ENCODE data around the gene CDH12.
"Not testable (repeated sequence)": the region's sequence is repeated elsewhere in the genome, so short reads cannot be mapped to it uniquely, and the experiment has no call there.

The CDH12 gene

DNA sequence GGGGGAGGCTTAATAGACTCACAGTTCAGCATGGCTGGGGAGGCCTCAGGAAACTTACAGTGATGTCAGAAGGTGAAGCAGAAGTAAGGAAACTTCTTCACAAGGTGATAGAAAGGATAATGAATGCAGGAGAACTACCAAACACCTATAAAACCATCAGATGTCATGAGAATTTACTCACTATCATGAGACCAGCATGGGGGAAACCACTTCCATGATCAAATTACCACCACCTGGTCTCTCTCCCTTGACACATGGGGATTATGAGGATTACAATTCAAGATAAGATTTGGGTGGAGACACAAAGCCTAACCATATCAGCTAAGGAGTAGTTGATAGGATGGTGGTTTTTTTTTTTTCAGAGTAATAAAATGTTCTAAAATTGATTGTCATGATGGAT is 201.8 kb downstream of the CDH12 start:
- DNase-seq (ENCODE audit: low read depth in 3 of 3, low spot score in 1 of 3) = no peak

DNA sequence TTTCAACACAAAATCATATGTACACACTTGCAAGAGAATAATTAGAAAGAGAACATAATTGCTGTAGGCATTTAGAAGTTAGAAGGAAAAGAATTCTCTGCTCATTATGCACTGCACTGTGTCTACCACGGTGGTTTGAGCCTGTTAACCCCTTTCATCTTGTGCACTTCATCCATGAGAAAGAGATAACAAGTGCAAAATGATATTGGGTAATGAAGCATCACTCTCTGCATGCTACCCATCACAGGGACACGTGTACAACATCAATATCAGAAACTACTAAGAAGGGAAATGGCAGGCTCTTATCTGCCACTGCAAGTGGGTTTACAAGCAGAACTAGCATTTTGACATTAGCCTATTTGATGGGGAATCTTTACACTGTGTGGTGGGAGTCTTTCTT is 202.6 kb downstream of the CDH12 start:
- DNase-seq (ENCODE audit: low read depth in 3 of 3, low spot score in 1 of 3) = no peak

DNA sequence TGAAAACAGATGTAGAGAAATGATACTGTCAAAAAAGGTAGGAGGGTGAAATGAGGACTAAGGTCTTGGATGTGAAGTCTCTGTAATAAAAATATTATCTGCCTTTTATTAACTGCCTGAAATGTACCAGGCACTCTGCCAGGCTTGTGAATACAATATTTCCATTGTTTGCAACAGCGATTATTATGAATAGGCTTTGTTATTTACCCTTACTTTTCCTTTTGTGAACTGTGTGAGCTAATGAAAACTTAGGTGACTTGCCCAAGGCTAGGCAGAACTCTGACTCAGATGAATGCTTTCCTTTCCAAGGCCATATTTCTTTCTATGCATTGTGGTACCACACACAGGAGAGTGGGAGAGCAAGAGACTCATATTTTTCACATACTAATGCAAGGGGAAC is 204.1 kb downstream of the CDH12 start:
- DNase-seq (ENCODE audit: low read depth in 3 of 3, low spot score in 1 of 3) = no peak

DNA sequence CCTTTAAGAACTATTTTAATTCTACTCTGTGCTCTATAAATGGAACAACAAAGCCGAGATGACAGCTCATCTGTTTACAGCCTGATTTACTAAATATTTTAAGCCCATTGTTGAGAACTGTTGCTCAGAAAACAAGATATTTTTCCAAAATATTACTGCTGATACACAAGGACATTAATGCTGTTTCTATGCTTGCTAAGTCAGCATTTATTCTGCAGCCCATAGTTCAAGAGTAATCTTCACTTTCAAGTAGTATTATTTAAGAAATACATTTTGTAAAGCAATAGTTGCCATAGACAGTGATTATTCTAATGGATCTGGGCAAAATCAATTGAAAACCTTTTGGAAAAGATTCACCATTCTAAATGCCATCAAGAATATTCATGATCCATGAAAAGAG is 208.3 kb downstream of the CDH12 start:
- DNase-seq (ENCODE audit: low read depth in 3 of 3, low spot score in 1 of 3) = no peak

DNA sequence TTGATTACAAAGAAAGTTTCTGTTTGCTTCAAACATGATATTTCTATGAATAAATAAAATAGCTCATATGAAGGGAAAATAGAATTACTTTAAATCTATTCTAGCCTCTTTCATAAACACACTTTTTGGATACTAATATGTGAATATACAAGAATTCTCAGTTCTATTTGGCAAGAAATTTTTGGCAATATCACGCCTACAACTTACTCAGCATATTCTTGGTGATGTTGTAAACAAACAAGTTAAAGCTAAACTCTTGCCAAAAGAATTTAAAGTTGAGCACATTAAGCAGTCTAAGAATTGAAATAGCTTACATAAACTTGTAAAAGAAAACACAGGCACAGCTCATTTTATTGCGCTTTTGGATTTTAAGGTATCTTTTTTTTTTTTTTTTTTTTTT is 209.8 kb downstream of the CDH12 start:
- no peak for DNase-seq (ENCODE audit: low read depth in 3 of 3, low spot score in 1 of 3)

DNA sequence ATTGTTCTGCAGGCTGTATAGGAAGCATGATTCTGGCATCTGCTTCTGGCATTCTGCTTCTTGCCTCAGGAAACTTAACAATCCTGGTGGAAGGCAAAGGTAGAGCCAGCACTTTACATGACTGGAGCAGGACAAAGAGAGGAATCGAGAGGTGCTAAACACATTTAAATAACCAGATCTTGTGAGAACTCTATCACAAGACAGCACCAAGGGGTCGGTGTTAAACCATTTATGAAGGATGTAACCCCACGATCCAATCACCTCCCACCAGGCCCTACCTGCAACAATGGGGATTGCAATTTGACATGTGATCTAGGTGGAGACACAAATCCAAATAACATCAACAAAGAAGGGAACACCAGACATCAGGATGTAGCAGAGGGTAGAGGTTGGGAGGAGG is 221.5 kb downstream of the CDH12 start:
- DNase-seq (ENCODE audit: low read depth in 3 of 3, low spot score in 1 of 3) = no peak

DNA sequence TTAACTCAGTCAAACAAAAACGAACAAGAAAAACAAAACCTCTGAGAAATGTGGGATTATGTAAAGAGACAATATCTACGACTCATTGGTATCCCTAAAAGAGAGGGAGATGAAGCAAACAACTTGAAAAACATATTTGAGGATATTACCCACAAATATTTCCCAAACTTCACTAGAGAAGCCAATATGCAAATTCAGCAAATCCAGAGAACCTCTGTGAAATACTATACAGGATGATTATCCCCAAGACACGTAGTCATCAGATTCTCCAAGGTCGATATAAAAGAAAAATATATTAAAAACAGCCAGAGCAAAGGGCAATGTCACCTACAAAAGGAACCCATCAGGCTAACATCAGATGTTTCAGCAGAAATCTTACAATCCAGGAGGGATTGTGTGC is 226.1 kb downstream of the CDH12 start:
- no peak for DNase-seq (ENCODE audit: low read depth in 3 of 3, low spot score in 1 of 3)

DNA sequence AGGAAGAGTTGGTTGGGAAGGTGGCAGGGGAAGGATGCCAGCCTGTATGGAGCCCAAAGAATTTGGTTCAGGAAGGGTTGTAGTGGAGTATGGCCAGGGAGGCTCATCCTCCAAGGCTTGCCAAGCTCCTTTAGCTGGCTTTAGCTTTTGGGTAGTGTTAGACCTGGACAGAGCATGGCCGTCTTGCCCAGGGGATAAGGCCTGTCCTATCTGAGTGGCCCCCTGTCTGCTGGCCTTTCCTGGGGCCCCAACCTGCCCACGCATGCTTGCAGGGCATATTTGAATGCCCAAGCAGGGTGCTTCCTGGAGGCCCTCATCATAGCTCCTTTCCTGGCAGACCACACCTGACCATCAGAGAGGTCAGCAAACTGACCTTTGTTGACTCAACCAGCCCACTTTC is 227.7 kb downstream of the CDH12 start:
- no peak for DNase-seq (ENCODE audit: low read depth in 3 of 3, low spot score in 1 of 3)

DNA sequence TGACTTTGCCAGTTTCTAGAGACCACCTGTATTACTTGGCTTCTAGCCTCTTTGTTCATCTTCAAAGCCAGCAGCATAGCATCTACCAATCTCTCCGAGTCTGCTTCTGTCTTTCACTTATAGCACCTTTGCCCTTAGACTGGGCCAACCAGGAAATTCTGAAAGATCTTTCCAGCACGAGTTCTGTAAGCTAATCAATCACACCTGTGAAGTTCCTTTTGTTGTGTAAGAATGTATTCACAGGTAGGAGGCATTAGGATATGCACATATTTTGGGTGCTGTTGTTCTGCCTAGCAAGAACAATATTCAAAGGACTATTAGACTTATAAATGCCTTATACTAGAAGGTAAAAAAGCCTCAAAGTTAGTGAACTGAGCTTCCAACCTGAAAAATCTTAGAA is 232.1 kb downstream of the CDH12 start:
- DNase-seq (ENCODE audit: low read depth in 3 of 3, low spot score in 1 of 3) = no peak

DNA sequence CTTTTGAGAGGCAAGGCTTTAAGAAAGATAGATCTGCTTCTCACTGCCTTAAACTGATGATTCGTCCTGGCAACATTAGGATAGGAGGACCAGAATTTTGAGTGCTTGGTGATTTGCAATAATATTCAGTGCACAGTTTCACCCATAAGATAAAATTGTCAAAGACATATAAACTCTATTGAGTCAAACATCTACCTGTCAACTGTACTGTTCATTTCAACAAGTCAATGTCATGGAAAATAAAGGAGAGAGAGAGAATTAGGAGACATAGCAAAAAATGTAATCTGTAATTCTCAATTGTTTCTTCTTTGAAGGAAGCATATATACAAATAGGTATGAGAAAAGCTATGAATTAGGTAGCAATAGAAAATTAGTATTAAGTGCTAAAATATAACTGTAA is 237.2 kb downstream of the CDH12 start:
- no peak for DNase-seq (ENCODE audit: low read depth in 3 of 3, low spot score in 1 of 3)

DNA sequence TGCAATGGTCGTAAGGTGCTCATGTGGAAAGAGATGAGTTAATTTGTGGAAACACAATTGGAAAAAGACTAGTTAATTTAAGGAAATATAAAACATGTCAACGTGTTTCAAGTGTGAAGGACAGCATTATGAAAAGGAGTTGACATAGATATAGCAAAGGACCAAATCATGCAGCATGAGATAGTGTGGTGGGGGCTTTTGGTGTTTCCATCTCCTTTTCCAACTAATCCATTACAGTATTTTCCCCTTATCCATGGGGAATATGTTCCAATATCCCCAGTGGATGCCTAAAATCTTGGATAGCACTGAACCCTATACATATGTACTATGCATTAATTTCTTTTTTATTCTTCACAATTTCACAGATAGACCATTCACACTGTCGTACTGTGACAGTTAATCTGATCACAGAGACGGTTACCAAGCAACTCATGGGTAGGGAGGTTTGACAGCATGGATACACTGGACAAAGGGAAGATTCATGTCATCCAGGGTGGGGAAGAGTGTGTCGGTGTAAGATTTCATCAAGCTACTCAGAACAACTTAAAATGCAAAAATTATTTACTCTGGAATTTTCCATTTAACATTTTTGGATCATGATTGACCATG is 238.6 kb downstream of the CDH12 start:
- no peak for DNase-seq (ENCODE audit: low read depth in 3 of 3, low spot score in 1 of 3)

DNA sequence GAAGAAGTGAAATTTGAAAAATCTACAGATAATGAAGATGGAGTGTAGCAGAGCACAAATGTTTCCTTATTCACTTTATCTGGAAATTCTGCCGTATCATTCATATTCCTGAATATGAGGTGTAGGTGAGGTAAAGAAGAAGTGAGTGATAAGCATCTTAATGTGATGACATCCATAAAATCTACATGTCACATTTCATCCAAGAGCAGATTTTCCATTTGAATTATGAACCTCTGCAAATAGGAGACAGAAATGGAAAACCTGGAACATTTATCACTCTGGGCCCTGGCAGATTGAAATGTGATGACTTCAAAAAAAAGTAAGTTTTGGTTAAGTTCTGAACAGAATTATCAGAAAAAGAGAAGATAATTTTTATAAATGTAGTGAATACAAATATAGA is 240.2 kb downstream of the CDH12 start:
- no peak for DNase-seq (ENCODE audit: low read depth in 3 of 3, low spot score in 1 of 3)

DNA sequence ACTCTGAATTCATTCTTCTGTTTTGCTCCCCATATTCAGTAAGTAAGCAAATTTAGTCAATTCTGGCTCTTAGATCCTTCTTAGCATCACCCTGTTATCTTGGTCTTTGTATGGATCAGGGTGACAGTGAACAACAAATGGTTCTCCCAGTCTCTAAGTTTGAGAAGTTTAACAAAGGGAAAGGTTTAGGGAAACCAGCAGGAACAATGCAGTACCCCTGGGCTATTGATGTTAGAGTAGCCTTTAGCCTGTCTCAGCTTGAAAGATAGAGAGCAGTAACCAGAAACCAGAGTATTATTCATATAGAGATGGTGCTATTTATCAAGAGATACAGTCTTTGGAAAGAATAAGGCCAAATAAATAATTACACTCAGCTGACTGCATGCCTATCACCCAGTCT is 241.8 kb downstream of the CDH12 start:
- no peak for DNase-seq (ENCODE audit: low read depth in 3 of 3, low spot score in 1 of 3)

DNA sequence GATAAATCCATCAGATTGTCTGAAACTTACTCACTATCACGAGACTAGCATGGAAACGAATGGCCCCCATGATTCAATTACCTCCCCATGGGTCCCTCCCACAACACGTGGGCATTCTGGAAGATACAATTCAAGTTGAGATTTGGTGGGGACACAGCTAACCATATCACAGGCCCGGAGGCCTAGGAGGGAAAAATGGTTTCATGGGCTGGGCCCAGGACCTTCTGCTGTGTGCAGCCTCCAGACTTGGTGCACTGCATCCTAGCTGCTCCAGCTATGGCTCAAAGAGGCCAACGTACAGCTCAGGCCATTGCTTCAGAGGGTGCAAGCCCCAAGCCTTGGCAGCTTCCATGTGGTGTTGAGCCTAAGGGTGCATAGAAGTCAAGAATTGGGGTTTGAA is 245.6 kb downstream of the CDH12 start:
- DNase-seq (ENCODE audit: low read depth in 3 of 3, low spot score in 1 of 3) = not testable (repeated sequence)

DNA sequence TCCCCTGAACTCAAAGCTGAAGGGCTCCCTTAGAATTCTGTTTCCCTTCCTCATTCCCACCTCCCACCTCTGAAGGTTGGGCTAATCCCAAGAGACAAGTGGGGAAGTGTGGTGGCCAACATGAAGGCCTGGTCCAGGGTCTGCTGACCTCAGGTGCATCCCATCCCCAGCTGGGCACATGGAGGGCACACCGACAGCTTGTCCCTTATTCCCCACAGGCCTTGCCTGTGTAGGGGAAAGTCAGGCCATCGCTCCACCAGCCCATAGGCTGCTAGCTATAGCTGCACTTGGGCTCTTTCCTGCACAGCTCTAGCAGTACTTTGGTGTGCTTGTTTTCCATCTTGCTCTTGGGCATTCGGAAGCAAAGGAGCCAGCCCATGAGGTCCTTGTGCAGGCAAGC is 247.7 kb downstream of the CDH12 start:
- no peak for DNase-seq (ENCODE audit: low read depth in 3 of 3, low spot score in 1 of 3)

DNA sequence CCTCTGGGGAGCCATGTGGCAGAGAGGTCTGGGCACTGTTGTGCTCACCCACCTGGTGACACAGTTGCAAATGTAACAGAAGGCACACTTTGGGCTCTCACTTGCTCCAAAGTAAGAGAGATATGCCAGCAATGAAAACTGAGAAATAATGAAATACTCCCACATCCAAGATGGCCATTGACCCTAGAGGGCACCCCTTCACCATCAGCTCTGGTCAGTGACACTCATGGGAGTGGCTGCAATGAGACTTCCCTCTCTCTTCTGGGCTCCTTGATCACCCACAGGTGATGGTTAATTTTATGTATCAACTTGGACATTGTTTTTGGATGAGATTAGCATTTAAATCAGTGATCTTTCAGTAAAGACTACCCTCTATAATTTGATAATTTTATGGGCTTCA is 248.4 kb downstream of the CDH12 start:
- no peak for DNase-seq (ENCODE audit: low read depth in 3 of 3, low spot score in 1 of 3)

DNA sequence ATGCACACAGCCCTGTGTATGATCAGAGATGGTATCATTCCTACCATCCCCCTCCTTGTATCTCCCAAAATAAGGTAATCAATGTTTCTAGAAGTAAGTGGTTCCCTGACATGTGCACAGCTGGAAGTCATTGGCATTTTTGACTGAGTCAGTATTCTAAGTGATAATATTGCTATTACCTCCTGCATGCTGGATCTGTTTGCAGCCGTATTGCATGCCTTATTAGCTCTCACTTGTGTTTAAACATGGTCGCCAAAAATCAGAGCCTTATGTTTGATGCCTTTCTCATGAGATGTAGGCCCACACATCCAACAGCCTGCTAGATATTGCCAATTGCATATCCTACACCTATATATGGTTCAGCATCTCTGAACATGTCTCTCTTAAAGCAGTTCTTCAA is 254.3 kb downstream of the CDH12 start:
- no peak for DNase-seq (ENCODE audit: low read depth in 3 of 3, low spot score in 1 of 3)

DNA sequence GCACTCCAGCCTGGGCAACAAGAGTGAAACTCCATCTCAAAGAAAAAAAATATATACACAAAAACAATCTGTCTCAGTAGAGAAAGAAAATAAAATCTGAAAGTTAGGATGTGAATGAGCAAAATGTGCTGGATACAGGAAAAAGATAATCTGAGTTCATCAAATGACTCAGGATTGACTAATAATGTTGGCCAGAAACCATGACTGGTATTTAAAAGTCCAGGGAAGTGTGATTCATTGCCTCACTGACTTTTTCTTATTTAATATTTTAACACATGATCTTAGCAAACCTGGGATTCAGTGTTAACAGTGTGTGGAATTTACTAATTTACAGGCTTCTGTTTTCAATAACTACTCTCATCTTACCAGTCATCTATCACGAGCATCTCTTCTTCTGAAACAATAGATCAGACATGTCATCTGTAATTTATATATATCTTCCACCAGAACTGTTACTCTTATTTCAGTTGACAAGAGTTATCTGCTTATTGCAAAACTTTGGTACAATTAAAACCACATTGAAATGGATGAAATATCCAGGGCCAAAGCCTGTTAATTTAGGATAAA is 256.7 kb downstream of the CDH12 start:
- DNase-seq (ENCODE audit: low read depth in 3 of 3, low spot score in 1 of 3) = no peak

DNA sequence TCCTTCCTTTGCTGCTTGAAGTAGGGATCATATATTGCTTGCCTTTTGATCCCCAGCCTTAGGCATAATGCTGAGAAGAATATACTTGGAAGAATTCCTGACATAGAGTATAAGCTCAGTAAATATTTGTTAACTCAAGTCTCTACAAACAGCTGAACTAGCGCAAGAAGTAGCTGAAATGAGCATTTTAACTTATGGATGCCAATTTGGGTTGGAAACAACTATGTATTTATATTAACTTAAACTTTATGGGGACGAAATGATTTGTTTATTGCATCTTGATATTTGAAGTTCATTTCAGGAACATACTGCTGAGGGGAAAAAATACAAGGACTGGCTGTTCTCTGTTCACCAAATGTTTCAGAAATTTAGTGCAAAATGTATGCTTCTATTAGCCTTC is 258.7 kb downstream of the CDH12 start:
- no peak for DNase-seq (ENCODE audit: low read depth in 3 of 3, low spot score in 1 of 3)

DNA sequence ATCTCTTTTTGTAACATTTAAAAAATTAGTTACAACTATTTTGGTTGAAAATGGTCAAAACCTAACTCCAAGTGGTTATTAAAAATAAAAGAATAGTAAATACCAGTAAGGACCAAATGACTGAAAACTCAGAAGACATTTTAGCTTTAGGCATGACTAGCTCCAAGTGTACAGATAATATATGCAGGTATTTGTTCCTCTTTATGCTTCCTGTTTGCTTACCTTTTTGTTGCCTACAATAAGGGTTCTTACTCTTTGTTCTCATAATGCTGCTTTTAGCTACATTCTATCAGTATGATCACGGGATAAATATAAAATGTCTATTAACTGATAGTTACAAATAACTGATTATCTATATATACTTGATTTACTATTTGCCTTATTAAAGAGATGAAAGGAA is 259.6 kb downstream of the CDH12 start:
- DNase-seq (ENCODE audit: low read depth in 3 of 3, low spot score in 1 of 3) = no peak

DNA sequence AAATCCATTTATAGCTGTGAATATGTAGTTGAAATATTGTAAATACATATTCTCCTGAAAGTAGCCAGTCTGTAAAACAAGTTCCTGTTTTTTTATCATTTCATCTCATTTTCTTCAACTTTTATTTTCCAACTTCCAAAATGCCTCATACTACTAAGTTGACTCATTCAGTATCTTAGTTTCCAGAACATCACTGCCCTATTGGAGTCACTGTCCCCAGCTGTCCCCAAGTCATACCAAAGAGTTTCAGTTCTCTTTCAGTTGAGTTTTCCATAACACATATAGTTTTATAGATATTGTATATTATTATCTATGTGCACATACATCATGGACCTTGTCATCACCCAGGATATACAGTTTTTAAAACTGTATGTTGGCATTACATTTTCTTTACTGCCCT is 261.7 kb downstream of the CDH12 start:
- DNase-seq (ENCODE audit: low read depth in 3 of 3, low spot score in 1 of 3) = no peak

DNA sequence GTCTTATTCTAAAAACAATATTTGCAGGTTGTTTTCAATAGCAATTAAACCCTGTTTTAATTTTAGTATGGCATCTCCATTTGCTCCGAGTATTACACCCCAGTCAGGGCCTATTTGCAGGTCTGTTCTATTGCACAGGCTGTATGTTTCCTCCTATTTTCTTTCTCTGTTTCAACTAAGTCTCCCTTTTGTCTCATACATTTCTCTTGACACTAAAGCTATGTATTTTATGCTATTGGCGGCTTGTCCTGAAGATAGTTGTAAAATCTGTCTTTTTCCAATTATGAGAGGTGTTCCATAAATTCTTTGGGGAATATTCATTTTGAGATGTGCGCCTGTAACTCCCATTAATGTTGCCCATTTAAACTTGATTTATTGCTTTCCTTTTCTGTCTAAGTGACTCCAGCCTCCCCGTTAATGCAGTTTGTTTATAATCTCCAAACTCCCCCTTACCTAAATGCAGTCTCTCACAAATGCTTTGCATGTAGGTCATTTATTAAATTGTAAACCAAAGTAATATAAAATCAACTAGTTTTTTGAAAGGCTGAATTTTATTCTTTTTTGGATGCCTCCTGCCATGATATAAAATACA is 262.4 kb downstream of the CDH12 start:
- DNase-seq (ENCODE audit: low read depth in 3 of 3, low spot score in 1 of 3) = no peak

DNA sequence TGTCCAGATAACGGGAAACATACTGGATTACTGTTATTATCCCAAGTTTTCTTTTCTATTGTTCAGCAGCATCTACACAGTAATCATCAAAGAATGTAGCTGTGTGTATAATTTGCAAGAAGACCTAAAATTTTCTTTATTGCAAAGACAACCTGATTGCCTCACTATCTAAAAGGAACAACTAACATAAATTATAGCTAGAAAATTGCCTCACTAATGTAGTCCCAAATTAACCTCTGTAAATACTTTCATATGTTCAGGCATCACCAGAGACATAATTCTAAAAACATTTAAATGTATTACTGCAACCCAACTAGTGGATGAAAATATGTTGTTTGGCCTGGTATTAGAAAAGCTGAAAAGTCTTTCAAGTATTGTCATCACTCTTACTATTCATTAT is 275.4 kb downstream of the CDH12 start:
- DNase-seq (ENCODE audit: low read depth in 3 of 3, low spot score in 1 of 3) = no peak

Data from stimulated activated CD4-positive, alpha-beta T cell treated with anti-CD3 and anti-CD28 coated beads, TNF-alpha, amount 100 ng/mL, for 1 hour (primary cell).